Stimulated activated effector memory CD8-positive, alpha-beta T cell treated with anti-CD3 and anti-CD28 coated beads, Interleukin-12 subunit alpha, Interleukin-12 subunit beta, amount 100 ng/mL, for 72 hours (primary cell): ENCODE data around the gene NOL7.

Source experiments
- ATAC-seq: fragments of 150-1000 bp; cut with Tn5 transposase; 2 replicates; pipeline ENCODE4 v1.10.0; 2021
- DNase-seq, 2 donors: peaks; one replicate each; pipeline ENCODE4 v3.0.0; 2021 to 2022; ENCODE audit warnings: low spot score in 2 of 2
- H3K27ac Mint-ChIP-seq: one replicate; pipeline ENCODE4 v1.8.0; 2022; ENCODE audit warnings: mild to moderate bottlenecking, mixed read lengths
- H3K36me3 Mint-ChIP-seq: one replicate; pipeline ENCODE4 v1.8.0; 2022; ENCODE audit warnings: mild to moderate bottlenecking, mixed read lengths
- H3K4me1 Mint-ChIP-seq: one replicate; pipeline ENCODE4 v1.8.0; 2022; ENCODE audit warnings: mixed read lengths
- H3K4me3 Mint-ChIP-seq: one replicate; pipeline ENCODE4 v1.8.0; 2022; ENCODE audit warnings: mild to moderate bottlenecking, mixed read lengths
- H3K9me3 Mint-ChIP-seq: one replicate; pipeline ENCODE4 v1.8.0; 2022; ENCODE audit warnings: mixed read lengths

NOL7 gene

DNA sequence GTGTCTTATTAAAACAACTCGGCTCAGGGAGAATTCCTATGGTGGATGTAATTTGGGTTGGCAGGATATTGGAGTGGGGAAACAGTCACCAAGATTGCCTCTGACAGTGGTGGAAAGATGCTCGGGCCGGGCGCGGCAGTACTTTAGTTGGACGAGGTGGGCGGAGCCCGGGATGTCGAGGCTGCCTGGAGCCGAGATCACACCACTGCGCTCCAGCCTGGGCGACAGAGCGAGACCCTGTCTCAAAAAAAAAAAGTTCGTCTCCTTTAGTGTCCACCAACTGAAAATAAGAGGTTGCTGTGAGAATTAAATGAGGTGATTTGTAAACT lies 621 bp downstream of the NOL7 start:
- peak overlapping the region; percentile 99 for H3K27ac Mint-ChIP-seq
- peaks cover 68% of the 10 kb centered on the region for H3K36me3 Mint-ChIP-seq

DNA sequence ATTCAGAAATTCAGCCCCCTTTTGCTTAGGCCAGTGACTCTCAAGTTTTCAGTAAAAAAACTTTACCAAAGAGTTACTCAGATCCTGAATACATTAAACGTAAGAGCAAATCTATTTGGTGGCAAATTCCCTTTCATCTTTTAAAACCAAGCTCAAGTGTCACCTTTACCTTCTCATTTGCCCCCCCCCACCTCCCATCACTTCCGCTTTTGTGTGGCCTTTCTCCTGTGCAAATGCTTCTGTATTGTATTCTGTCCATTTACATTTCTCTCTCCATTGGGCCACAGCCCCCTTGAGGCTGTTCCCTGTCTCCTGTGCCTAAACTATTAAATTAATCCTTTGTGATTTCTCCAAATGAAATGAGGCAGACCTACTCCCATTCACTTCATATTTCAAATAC lies 1.9 kb downstream of the NOL7 start:
- H3K4me3 Mint-ChIP-seq = peak overlapping the region; percentile 99
- H3K36me3 Mint-ChIP-seq = peaks cover 81% of the 10 kb centered on the region
- no peaks in the 10 kb centered on the region for H3K9me3 Mint-ChIP-seq
- no peak for ATAC-seq
- no peak for DNase-seq
- peak overlapping the region; percentile 99 for H3K27ac Mint-ChIP-seq
- peaks cover 31% of the 10 kb centered on the region for H3K4me1 Mint-ChIP-seq

More for the DNA sequence above, 621 bp downstream of the NOL7 start:
- ATAC-seq = peak; percentile 57
- H3K9me3 Mint-ChIP-seq = no peaks in the 10 kb centered on the region
- DNase-seq = peak; percentile 12 to 74
- peaks cover 38% of the 10 kb centered on the region for H3K4me1 Mint-ChIP-seq
- peak overlapping the region; percentile 99 for H3K4me3 Mint-ChIP-seq

DNA sequence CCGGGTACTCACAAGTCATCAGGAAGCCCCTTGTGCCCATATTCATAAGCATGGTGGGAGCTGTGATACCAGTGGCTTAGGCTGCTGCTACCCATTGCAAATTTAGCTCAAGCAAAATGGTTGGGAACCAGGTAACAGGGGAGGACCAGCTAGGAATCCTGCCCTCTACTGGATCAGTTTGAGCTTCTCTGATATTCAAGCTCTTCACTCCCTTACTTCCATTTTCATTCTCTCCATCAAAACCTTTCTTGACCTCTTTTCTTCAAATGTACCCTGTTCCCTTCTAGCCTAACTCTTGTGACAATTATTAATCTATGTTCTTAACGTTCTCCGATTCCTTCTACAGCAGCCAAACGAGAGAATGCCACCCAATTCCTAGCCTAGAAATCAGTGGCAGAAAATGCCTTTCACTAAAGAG lies 9.7 kb downstream of the NOL7 start:
- H3K4me1 Mint-ChIP-seq = peaks cover 13% of the 10 kb centered on the region

DNA sequence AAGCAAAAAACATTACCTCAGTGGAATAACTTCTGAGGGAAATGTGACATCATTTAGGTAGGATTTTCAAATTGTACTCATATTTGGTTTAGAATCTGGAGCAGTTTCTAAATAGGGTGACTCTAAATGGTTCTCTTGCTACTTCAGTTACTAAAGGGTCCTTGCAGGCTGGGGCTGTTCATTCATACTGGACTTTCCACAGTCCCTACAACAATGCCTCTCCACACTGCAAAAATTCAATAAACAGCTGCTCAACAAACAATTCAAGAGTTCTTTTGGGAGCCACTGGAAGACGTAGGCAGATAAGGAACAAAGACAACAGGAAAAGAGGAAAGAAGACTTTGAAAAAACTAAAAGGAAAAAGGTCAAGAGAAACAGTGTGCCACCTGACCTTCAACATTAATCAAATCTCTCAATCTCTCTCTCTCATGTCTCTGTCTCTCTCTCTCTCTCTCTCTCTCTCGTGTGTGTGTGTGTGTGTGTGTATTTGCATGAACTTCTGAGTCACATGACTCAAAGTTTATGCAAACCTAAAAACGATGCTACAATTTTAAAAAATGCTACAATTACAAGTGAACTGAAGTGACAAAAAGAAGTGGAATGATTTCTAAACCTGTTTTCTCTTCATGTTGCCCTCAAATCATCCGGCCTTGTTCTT lies 14.5 kb downstream of the NOL7 start:
- DNase-seq (no peak), ATAC-seq (no peak)
- peak overlapping the region; percentile 20 for H3K27ac Mint-ChIP-seq
- no peaks in the 10 kb centered on the region for H3K9me3 Mint-ChIP-seq
- peaks cover 15% of the 10 kb centered on the region for H3K4me1 Mint-ChIP-seq
- no peak overlapping the region for H3K4me3 Mint-ChIP-seq
- H3K36me3 Mint-ChIP-seq = peaks cover 97% of the 10 kb centered on the region

More for the DNA sequence above, 9.7 kb downstream of the NOL7 start:
- H3K9me3 Mint-ChIP-seq = no peaks in the 10 kb centered on the region
- no peak for DNase-seq
- peak overlapping the region; percentile 63 for H3K27ac Mint-ChIP-seq
- peak; percentile 69 for ATAC-seq
- H3K36me3 Mint-ChIP-seq = peaks cover 100% of the 10 kb centered on the region
- H3K4me3 Mint-ChIP-seq = no peak overlapping the region

DNA sequence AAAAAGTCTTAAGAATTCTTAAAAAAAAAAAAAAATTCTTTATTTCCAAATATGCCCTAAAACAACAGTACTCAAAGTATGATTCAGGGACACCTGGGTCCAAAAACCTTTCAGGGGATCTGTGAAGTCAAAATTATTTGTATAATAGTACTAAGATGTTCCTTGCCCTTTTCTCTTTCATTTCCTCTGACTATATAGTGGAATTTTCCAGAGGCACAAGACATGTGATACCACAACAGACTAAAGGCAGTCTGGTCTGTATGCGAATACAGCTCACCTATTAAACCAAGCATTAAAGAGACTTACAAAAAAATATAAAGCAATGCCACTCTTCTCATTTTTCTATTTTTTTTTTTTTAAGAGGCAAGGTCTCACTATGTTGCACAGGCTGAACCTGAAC lies 15.4 kb downstream of the NOL7 start:
- DNase-seq = no peak
- Mint-ChIP-seq H3K36me3 (peaks cover 97% of the 10 kb centered on the region), H3K4me3 (no peak overlapping the region), H3K9me3 (no peaks in the 10 kb centered on the region), H3K27ac (peak overlapping the region; percentile 20), H3K4me1 (peaks cover 9% of the 10 kb centered on the region)
- no peak for ATAC-seq

DNA sequence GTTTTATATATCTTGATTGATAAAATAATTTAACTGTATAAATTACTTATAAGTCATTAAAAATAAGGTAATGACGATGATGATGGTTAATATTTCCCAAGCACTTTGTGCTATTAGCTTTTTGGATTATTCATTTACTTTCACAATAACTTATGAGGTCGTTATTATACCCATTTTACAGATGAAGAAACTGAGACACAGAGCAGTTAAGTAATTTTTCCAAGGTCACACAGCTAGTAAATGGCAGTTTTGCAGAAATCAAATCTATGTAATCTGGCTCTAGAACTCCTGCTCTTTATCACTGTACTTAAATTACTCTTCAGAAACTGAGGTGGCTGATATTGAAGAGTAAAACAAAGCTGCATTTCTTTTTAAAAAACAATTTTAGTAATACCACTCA lies 18.2 kb downstream of the NOL7 start:
- Mint-ChIP-seq H3K36me3 (peaks cover 97% of the 10 kb centered on the region), H3K4me1 (peaks cover 20% of the 10 kb centered on the region), H3K27ac (no peak overlapping the region), H3K4me3 (no peak overlapping the region), H3K9me3 (no peaks in the 10 kb centered on the region)
- DNase-seq = no peak
- ATAC-seq = no peak

DNA sequence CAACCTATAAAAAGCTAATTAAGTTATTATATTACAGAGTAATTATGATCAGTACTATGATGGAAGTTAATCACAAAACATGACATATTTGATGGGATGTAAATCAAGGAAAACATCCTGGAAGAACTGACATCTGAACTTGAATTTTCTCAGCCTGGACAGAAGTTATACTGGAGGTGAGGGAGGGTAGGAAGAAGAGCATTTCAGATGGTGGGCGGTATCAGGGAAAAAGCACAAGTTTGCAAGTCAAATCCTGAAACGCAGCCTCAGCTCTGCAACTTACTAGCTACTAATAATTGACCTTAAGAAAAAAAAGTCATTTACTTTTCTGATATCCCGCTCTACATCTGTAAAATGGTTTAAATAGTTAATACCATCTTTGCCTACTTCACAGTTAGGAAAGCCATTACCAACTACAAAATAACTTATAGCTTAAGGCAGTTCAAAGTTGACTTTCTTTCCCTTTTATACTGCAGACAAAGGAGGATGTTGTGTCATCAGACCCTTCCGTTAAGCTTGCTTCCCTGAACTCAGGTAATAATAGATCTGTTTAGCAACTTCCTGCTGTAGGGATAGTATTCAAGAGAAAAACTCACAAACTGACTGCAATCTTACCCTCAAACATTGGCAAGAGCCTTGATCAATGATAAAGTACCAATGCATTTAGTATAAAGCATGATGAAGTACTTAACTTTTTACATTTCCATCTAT lies 21.0 kb downstream of the NOL7 start:
- ATAC-seq = no peak
- no peak for DNase-seq
- Mint-ChIP-seq H3K27ac (no peak overlapping the region), H3K4me1 (peaks cover 15% of the 10 kb centered on the region), H3K36me3 (peaks cover 96% of the 10 kb centered on the region), H3K4me3 (no peak overlapping the region), H3K9me3 (no peaks in the 10 kb centered on the region)

DNA sequence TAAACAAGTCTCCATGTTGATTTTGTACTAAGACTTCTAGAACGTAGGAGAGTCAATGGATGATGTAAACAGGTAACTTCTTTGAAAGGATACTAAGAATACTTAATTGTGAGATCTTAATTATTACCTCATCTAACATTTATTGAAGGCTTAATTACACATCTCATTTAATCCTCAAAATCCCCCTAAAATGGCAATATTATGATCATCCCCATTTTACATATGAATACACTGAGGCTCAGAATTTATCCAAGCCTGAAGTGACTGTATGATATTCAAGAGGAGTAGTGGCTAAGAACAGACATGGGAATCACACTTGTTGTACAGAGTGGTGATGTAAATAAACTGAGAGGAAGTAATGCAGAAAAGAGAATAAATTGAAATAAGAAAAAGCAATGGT lies 22.9 kb downstream of the NOL7 start:
- DNase-seq (no peak), ATAC-seq (no peak)
- peaks cover 19% of the 10 kb centered on the region for H3K4me1 Mint-ChIP-seq
- no peak overlapping the region for H3K4me3 Mint-ChIP-seq
- H3K9me3 Mint-ChIP-seq = no peaks in the 10 kb centered on the region
- H3K36me3 Mint-ChIP-seq = peaks cover 93% of the 10 kb centered on the region
- peak overlapping the region; percentile 27 for H3K27ac Mint-ChIP-seq

DNA sequence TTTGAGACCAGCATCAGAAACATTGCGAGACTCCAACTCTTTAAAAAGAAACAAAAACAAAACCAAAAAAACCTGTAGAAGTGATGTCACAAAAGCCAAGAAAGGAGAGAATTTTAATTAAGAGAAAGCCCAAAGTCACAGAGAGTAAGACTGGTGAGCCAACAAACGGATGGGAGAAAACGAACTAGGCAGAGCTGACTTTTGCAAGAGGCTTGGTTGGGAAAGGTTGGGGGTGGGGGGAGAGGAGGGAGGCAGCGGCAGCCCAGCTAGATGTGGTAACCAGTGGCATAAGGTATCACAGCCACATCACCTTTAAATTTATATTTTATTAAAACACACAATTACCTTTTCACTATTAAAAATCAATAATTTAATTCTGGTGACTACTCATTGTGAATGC lies 23.5 kb downstream of the NOL7 start:
- ATAC-seq (no peak), DNase-seq (no peak)
- H3K4me3 Mint-ChIP-seq = no peak overlapping the region
- peaks cover 23% of the 10 kb centered on the region for H3K4me1 Mint-ChIP-seq
- H3K27ac Mint-ChIP-seq = peak overlapping the region; percentile 27
- peaks cover 93% of the 10 kb centered on the region for H3K36me3 Mint-ChIP-seq
- H3K9me3 Mint-ChIP-seq = no peaks in the 10 kb centered on the region

DNA sequence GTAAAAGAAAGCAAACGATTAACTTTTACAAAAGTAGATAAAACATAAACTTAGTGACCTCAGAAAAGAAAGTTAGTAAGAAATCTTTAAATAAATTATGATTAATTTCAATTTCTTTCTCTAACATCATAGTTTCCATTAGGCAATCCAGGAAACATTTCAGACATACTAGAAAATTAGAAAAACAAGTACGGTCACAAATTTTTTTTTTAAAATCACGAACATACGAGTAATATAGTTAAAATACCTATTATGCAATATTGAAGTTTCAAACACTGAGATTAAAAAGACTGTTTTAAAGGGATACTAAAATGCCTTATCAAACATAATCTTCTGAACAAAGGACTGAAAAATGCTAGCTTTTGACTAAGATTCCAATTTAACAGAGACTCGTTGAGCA lies 26.2 kb downstream of the NOL7 start:
- ATAC-seq (no peak), DNase-seq (no peak)
- no peak overlapping the region for H3K27ac Mint-ChIP-seq
- peaks cover 20% of the 10 kb centered on the region for H3K4me1 Mint-ChIP-seq
- no peaks in the 10 kb centered on the region for H3K9me3 Mint-ChIP-seq
- H3K36me3 Mint-ChIP-seq = peaks cover 96% of the 10 kb centered on the region
- H3K4me3 Mint-ChIP-seq = no peak overlapping the region

DNA sequence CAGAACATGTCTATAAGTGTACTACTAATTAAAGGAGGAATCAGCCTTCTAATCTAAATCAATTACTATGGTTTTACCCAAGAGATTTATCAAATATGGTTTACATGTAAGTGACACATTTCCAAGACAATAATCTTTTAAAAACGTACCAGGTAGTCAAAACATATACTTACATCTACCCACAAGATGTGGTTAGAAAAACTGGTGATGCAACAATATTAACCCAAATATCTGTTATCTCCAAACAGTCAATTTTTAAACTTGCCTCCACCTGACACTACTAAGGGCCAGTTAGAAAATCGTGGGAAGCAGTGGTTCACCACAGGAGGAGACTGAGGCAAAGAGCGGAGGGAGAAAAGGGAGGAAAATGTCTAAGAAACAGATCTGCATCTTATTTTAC lies 28.0 kb downstream of the NOL7 start:
- peaks cover 94% of the 10 kb centered on the region for H3K36me3 Mint-ChIP-seq
- DNase-seq (no peak), ATAC-seq (no peak)
- H3K4me3 Mint-ChIP-seq = no peak overlapping the region
- no peak overlapping the region for H3K27ac Mint-ChIP-seq
- H3K4me1 Mint-ChIP-seq = peaks cover 14% of the 10 kb centered on the region
- H3K9me3 Mint-ChIP-seq = no peaks in the 10 kb centered on the region

DNA sequence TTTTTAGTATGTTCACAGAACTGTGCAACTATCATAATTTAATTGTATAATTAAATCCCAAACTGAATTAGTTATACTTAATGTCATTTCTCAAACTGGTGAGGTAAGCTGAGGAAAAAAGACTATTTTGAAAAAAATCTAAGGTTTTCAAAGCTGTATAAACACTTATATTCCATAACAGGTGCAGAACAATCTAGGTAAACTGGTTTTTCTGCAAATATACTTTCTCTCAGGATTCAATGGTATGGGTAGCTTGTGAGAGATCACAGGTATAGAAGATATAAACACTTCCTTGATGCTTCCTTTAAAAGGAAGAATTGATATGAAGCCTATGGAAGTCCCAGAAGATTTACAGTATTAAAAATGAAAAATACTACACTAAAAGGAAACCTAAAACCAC lies 33.7 kb downstream of the NOL7 start:
- no peaks in the 10 kb centered on the region for H3K9me3 Mint-ChIP-seq
- no peak overlapping the region for H3K4me3 Mint-ChIP-seq
- H3K27ac Mint-ChIP-seq = no peak overlapping the region
- H3K4me1 Mint-ChIP-seq = peaks cover 8% of the 10 kb centered on the region
- peaks cover 90% of the 10 kb centered on the region for H3K36me3 Mint-ChIP-seq
- ATAC-seq = no peak
- no peak for DNase-seq

DNA sequence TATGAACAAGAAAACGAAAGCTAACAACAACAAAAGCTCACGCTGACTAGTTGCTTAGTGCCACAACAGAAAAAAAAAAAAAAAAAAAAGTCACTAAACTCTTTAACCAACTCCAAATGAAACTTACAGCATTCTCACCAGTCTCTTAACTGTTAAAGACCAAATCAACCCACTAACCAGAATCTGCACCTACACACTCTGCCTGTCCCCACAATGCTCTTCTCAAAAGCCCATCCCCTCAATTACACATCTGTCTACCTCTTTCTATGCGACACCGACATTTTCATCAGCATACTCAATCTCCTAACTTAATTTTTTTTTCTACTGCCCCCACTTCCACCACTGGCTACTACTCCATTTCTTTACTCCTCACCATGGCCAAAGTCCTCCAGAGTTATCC lies 34.3 kb downstream of the NOL7 start:
- peaks cover 8% of the 10 kb centered on the region for H3K4me1 Mint-ChIP-seq

DNA sequence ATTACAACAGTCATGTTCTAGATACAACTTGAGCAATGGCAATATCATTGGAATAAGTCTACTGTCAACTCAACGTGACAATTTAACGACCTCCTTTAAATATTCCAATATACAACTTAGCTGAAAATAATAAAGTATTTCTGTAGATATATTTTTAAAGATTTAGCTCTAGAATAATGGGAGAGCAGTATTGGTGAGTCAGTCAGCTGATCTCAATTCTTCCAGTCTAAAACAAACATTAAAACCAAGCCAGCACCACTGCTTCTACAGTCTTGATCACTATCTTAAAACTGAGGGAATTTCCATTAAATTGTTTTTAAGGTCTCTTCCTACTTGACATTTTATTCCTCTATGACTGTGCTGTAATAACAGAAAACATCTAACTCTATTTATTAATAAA lies 38.2 kb downstream of the NOL7 start:
- ATAC-seq (no peak), DNase-seq (no peak)
- no peak overlapping the region for H3K27ac Mint-ChIP-seq
- H3K9me3 Mint-ChIP-seq = no peaks in the 10 kb centered on the region
- no peak overlapping the region for H3K4me3 Mint-ChIP-seq
- H3K36me3 Mint-ChIP-seq = peaks cover 77% of the 10 kb centered on the region
- H3K4me1 Mint-ChIP-seq = peaks cover 8% of the 10 kb centered on the region

More for the DNA sequence above, 34.3 kb downstream of the NOL7 start:
- Mint-ChIP-seq H3K4me3 (peak overlapping the region; percentile 5), H3K9me3 (no peaks in the 10 kb centered on the region), H3K36me3 (peaks cover 90% of the 10 kb centered on the region), H3K27ac (peak overlapping the region; percentile 30)
- ATAC-seq (peak; percentile 40), DNase-seq (no peak)

DNA sequence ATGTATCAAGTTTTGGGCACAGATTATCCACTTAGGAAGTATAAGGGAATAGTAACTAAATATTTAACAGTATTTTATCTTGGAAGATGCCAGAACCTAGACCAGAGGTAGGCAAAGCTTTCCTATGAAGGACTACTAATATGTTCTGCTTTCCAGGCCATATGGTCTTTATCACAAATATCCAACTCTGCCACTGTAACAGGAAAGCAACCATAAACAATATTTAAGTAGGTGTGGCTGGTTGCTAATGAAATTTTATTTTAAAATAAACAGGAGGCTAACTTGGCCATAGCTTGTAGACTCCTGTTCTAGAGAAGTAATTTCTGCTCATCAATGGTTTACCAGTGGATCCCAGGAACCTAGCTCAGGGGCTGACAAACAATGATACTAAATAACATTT lies 39.4 kb downstream of the NOL7 start:
- DNase-seq = no peak
- H3K27ac Mint-ChIP-seq = no peak overlapping the region
- H3K36me3 Mint-ChIP-seq = peaks cover 65% of the 10 kb centered on the region

DNA sequence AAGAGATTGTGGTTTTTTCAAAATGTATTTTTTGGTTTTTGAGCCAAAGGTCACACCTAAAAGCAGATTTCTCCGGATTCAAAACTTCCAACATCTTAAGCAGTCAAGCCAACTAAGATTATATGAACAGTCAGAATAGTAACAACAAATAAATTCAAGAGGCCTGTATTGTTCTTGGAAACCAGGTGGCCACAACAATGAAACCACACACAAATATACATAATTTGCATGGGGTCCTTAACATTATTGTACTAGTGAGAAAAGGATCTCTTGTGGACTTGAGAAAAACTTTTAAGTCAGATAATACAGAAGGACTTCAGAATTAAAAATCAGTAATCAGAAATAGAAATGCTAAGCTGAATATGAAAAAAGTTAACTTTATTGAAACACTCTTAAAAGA lies 40.6 kb downstream of the NOL7 start:
- Mint-ChIP-seq H3K9me3 (no peaks in the 10 kb centered on the region), H3K4me1 (peaks cover 17% of the 10 kb centered on the region), H3K27ac (no peak overlapping the region), H3K36me3 (peaks cover 53% of the 10 kb centered on the region), H3K4me3 (no peak overlapping the region)
- DNase-seq = no peak
- no peak for ATAC-seq

More for the DNA sequence above, 39.4 kb downstream of the NOL7 start:
- ATAC-seq = no peak
- Mint-ChIP-seq H3K4me3 (no peak overlapping the region), H3K4me1 (peaks cover 8% of the 10 kb centered on the region), H3K9me3 (no peaks in the 10 kb centered on the region)
